ENCODE measurements around the gene KRTCAP3.

DNA sequence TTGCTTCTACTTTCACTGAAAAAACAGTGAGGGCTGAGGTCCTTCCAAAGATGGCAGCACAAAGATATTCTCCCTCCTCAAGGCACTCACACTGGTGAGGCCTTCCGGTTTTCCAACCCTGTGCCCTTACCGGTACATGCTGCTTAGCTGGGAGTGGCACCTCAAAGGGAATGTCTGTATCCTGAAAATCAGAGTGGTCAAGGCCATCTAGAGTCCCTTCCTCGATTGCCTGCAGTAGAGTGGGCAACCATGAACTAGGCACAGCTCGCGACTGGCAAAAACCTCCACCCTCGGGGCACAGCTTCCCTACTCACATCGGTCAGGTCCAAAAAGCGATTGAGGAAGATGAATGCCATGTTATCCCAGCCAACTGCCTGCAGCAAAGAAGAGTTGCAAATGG, 3.4 kb downstream of the KRTCAP3 start:
- TF ChIP-seq CTCF (IDR thresholded peaks at IDR 0.05) (no peak), POLR2A (IDR thresholded peaks at IDR 0.05) (no peak)
